ENCODE measurements around the gene TKTL1. TPM values are rescaled to one million over a fixed set of nuclear protein-coding genes. Genes with fewer than 3 reads are reported as not detected.

TKTL1 gene
- total RNA-seq, 1 experiment from 2014 or later: not detected

- no peak overlapping the region for H3K4me3 ChIP-seq
- no peaks in the 10 kb centered on the region for H3K9me2 ChIP-seq (ENCODE audit: insufficient read depth)
- no peaks in the 10 kb centered on the region for H3K9me3 ChIP-seq (ENCODE audit: insufficient read depth, low read depth)
- no peaks in the 10 kb centered on the region for H3K79me2 ChIP-seq (ENCODE audit: low read depth)
- no peak overlapping the region for H2AFZ ChIP-seq
- no peaks in the 10 kb centered on the region for H3K4me1 ChIP-seq (replicated peaks; ENCODE audit: insufficient read depth)
- no TSS peak for BruUV-seq (replicated peaks)
- ChIA-PET POLR2A (ENCODE audit: unreplicated experiment) (no interaction called here), CTCF (interaction anchor here (0.6 kb wide), 1 partner anchor 12 kb away, joined by 3 read pairs; no protein-coding TSS in a partner anchor)
- H3F3A ChIP-seq (ENCODE audit: insufficient read depth, low read depth): no peaks in the 10 kb centered on the region
- intact Hi-C loops (cut with micrococcal nuclease; ENCODE audit: unreplicated experiment): no loop called here
- DNase-seq: no peak
- H3K27ac ChIP-seq: no peak overlapping the region
- no peak for TF ChIP-seq EZH2 (IDR thresholded peaks at IDR 0.05; ENCODE audit: low read depth)
- TF ChIP-seq CTCF (conservative IDR thresholded peaks at IDR 0.05): no peak
- no peaks in the 10 kb centered on the region for H3K36me3 ChIP-seq (ENCODE audit: low read depth)
- no peaks in the 10 kb centered on the region for H3K27me3 ChIP-seq (ENCODE audit: insufficient read depth, low read depth)
- H4K20me1 ChIP-seq (ENCODE audit: insufficient read depth): no peaks in the 10 kb centered on the region
- no peak overlapping the region for H3K4me2 ChIP-seq
Measured at GRCh38 chrX:154307202-154307601, 11.6 kb downstream of the TKTL1 start.

- H3K4me3 ChIP-seq: no peak overlapping the region
- POLR2A ChIA-PET (ENCODE audit: unreplicated experiment): no interaction called here
- H3K27ac ChIP-seq: no peak overlapping the region
- DNase-seq: peak in 1 of 2 experiments; percentile 62
- no peaks in the 10 kb centered on the region for H4K20me1 ChIP-seq (ENCODE audit: insufficient read depth)
- no peaks in the 10 kb centered on the region for H3K27me3 ChIP-seq (ENCODE audit: insufficient read depth, low read depth)
- H2AFZ ChIP-seq: no peak overlapping the region
- H3K9me2 ChIP-seq (ENCODE audit: insufficient read depth): no peaks in the 10 kb centered on the region
- H3K36me3 ChIP-seq (ENCODE audit: low read depth): no peaks in the 10 kb centered on the region
- TF ChIP-seq CTCF (conservative IDR thresholded peaks at IDR 0.05) (peak; percentile 77), EZH2 (IDR thresholded peaks at IDR 0.05; ENCODE audit: low read depth) (no peak)
- intact Hi-C loops (cut with micrococcal nuclease; ENCODE audit: unreplicated experiment): no loop called here
- BruUV-seq (replicated peaks): no TSS peak
- H3K4me1 ChIP-seq (replicated peaks; ENCODE audit: insufficient read depth): no peaks in the 10 kb centered on the region
- no peaks in the 10 kb centered on the region for H3K9me3 ChIP-seq (ENCODE audit: insufficient read depth, low read depth)
- CTCF ChIA-PET: interaction anchor here (0.8 kb wide), 1 partner anchor 171 kb away, joined by 3 read pairs; no protein-coding TSS in a partner anchor
- H3F3A ChIP-seq (ENCODE audit: insufficient read depth, low read depth): no peaks in the 10 kb centered on the region
- H3K4me2 ChIP-seq: no peak overlapping the region
- H3K79me2 ChIP-seq (ENCODE audit: low read depth): no peaks in the 10 kb centered on the region
Measured at GRCh38 chrX:154308108-154308946, 12.7 kb downstream of the TKTL1 start.

- H3K4me1 ChIP-seq (replicated peaks; ENCODE audit: insufficient read depth): no peaks in the 10 kb centered on the region
- CTCF ChIA-PET: no interaction called here
Measured at GRCh38 chrX:154309041-154309775, 13.6 kb downstream of the TKTL1 start.

More at GRCh38 chrX:154309041-154309775, 13.6 kb downstream of the TKTL1 start:
- Histone ChIP-seq H3K36me3 (ENCODE audit: low read depth) (no peaks in the 10 kb centered on the region), H3K79me2 (ENCODE audit: low read depth) (no peaks in the 10 kb centered on the region), H4K20me1 (ENCODE audit: insufficient read depth) (no peaks in the 10 kb centered on the region), H3F3A (ENCODE audit: insufficient read depth, low read depth) (no peaks in the 10 kb centered on the region; the same call in 1 of the 2 replicates), H3K27ac (no peak overlapping the region), H2AFZ (no peak overlapping the region), H3K4me2 (no peak overlapping the region), H3K4me3 (no peak overlapping the region), H3K27me3 (ENCODE audit: insufficient read depth, low read depth) (no peaks in the 10 kb centered on the region), H3K9me2 (ENCODE audit: insufficient read depth) (no peaks in the 10 kb centered on the region), H3K9me3 (ENCODE audit: insufficient read depth, low read depth) (no peaks in the 10 kb centered on the region)
- no TSS peak for BruUV-seq (replicated peaks)
- POLR2A ChIA-PET (ENCODE audit: unreplicated experiment): no interaction called here
- DNase-seq: no peak
- intact Hi-C loops (cut with micrococcal nuclease; ENCODE audit: unreplicated experiment): no loop called here
- TF ChIP-seq EZH2 (IDR thresholded peaks at IDR 0.05; ENCODE audit: low read depth): no peak
- TF ChIP-seq CTCF (conservative IDR thresholded peaks at IDR 0.05): no peak

All from PC-9 (cell line).